Activated naive CD8-positive, alpha-beta T cell treated with anti-CD3 and anti-CD28 coated beads for 36 hours (primary cell): ENCODE results near the gene C1QTNF9. TPM values are rescaled to one million over a fixed set of nuclear protein-coding genes. Genes with fewer than 3 reads are reported as not detected.
"Not testable (repeated sequence)": the region's sequence is repeated elsewhere in the genome, so short reads cannot be mapped to it uniquely, and the experiment has no call there.

ENCODE experiments used
- DNase-seq: peaks from one replicate; pipeline ENCODE4 v3.0.0; 2021
- H3K27ac Mint-ChIP-seq: one replicate; pipeline ENCODE4 v1.8.0; 2022; ENCODE audit warnings: mild to moderate bottlenecking, moderate library complexity, mixed read lengths
- H3K27me3 Mint-ChIP-seq: one replicate; pipeline ENCODE4 v1.8.0; 2022; ENCODE audit warnings: mild to moderate bottlenecking, mixed read lengths
- H3K36me3 Mint-ChIP-seq: one replicate; pipeline ENCODE4 v1.8.0; 2021; ENCODE audit warnings: mild to moderate bottlenecking, mixed read lengths
- H3K4me1 Mint-ChIP-seq: one replicate; pipeline ENCODE4 v1.8.0; 2021; ENCODE audit warnings: mixed read lengths
- H3K4me3 Mint-ChIP-seq: one replicate; pipeline ENCODE4 v1.8.0; 2022; ENCODE audit warnings: mild to moderate bottlenecking, moderate library complexity, mixed read lengths
- H3K9me3 Mint-ChIP-seq: one replicate; pipeline ENCODE4 v1.8.0; 2022; ENCODE audit warnings: mixed read lengths
- total RNA-seq, 2 experiments: library from RNA; stranded (reverse); gene quantifications; one replicate each; pipeline ENCODE4 v1.2.3, GENCODE V29; 2021

Gene C1QTNF9
- total RNA-seq, 2 experiments from 2014 or later, result not detected

GRCh38 chr13:24323739-24324075 is 14.3 kb downstream of the C1QTNF9 start:
- Mint-ChIP-seq H3K27ac (no peak overlapping the region), H3K27me3 (peaks cover 39% of the 10 kb centered on the region), H3K9me3 (no peaks in the 10 kb centered on the region), H3K4me3 (no peak overlapping the region), H3K4me1 (peaks cover 4% of the 10 kb centered on the region), H3K36me3 (no peaks in the 10 kb centered on the region)
- DNase-seq, result no peak

GRCh38 chr13:24327598-24327997 is 18.2 kb downstream of the C1QTNF9 start:
- not testable (repeated sequence) for H3K4me3 Mint-ChIP-seq, H3K36me3 Mint-ChIP-seq, H3K27ac Mint-ChIP-seq, DNase-seq, H3K4me1 Mint-ChIP-seq, H3K9me3 Mint-ChIP-seq
- peaks cover 49% of the 10 kb centered on the region for H3K27me3 Mint-ChIP-seq

- Mint-ChIP-seq H3K4me1 (peaks cover 4% of the 10 kb centered on the region), H3K27ac (no peak overlapping the region), H3K9me3 (no peaks in the 10 kb centered on the region), H3K27me3 (peaks cover 49% of the 10 kb centered on the region), H3K4me3 (peak overlapping the region; percentile 37), H3K36me3 (no peaks in the 10 kb centered on the region)
- no peak for DNase-seq
Measured at GRCh38 chr13:24328145-24328544, 18.8 kb downstream of the C1QTNF9 start.

GRCh38 chr13:24338721-24339120 is 29.3 kb downstream of the C1QTNF9 start:
- peaks cover 11% of the 10 kb centered on the region for H3K27me3 Mint-ChIP-seq
- H3K9me3 Mint-ChIP-seq, result no peaks in the 10 kb centered on the region
- DNase-seq, result no peak
- no peaks in the 10 kb centered on the region for H3K36me3 Mint-ChIP-seq
- H3K4me1 Mint-ChIP-seq, result no peaks in the 10 kb centered on the region
- H3K27ac Mint-ChIP-seq, result no peak overlapping the region
- no peak overlapping the region for H3K4me3 Mint-ChIP-seq

- no peak for DNase-seq
- H3K27ac Mint-ChIP-seq, result no peak overlapping the region
- peaks cover 6% of the 10 kb centered on the region for H3K27me3 Mint-ChIP-seq
- H3K4me3 Mint-ChIP-seq, result no peak overlapping the region
- no peaks in the 10 kb centered on the region for H3K9me3 Mint-ChIP-seq
- no peaks in the 10 kb centered on the region for H3K4me1 Mint-ChIP-seq
- no peaks in the 10 kb centered on the region for H3K36me3 Mint-ChIP-seq
Measured at GRCh38 chr13:24339937-24340607, 30.7 kb downstream of the C1QTNF9 start.

- peaks cover 6% of the 10 kb centered on the region for H3K27me3 Mint-ChIP-seq
- no peak for DNase-seq
- H3K9me3 Mint-ChIP-seq, result no peaks in the 10 kb centered on the region
- no peaks in the 10 kb centered on the region for H3K4me1 Mint-ChIP-seq
- H3K36me3 Mint-ChIP-seq, result no peaks in the 10 kb centered on the region
- H3K4me3 Mint-ChIP-seq, result no peak overlapping the region
- no peak overlapping the region for H3K27ac Mint-ChIP-seq
Measured at GRCh38 chr13:24340608-24340955, 31.2 kb downstream of the C1QTNF9 start.

- Mint-ChIP-seq H3K9me3 (no peaks in the 10 kb centered on the region), H3K27me3 (peaks cover 6% of the 10 kb centered on the region), H3K4me3 (no peak overlapping the region), H3K4me1 (no peaks in the 10 kb centered on the region), H3K36me3 (no peaks in the 10 kb centered on the region), H3K27ac (no peak overlapping the region)
- no peak for DNase-seq
Measured at GRCh38 chr13:24341439-24341838, 32.1 kb downstream of the C1QTNF9 start.

GRCh38 chr13:24348385-24348784 is 39.0 kb downstream of the C1QTNF9 start:
- H3K27me3 Mint-ChIP-seq, result no peaks in the 10 kb centered on the region
- no peaks in the 10 kb centered on the region for H3K9me3 Mint-ChIP-seq
- H3K4me1 Mint-ChIP-seq, result no peaks in the 10 kb centered on the region
- no peak for DNase-seq
- no peak overlapping the region for H3K27ac Mint-ChIP-seq
- H3K36me3 Mint-ChIP-seq, result no peaks in the 10 kb centered on the region
- H3K4me3 Mint-ChIP-seq, result no peak overlapping the region

GRCh38 chr13:24348797-24349515 is 39.6 kb downstream of the C1QTNF9 start:
- H3K27ac Mint-ChIP-seq, result no peak overlapping the region
- H3K4me1 Mint-ChIP-seq, result no peaks in the 10 kb centered on the region
- no peak for DNase-seq
- no peak overlapping the region for H3K4me3 Mint-ChIP-seq
- H3K9me3 Mint-ChIP-seq, result no peaks in the 10 kb centered on the region
- H3K27me3 Mint-ChIP-seq, result no peaks in the 10 kb centered on the region
- H3K36me3 Mint-ChIP-seq, result no peaks in the 10 kb centered on the region

GRCh38 chr13:24349778-24350664 is 40.6 kb downstream of the C1QTNF9 start:
- DNase-seq, H3K9me3 Mint-ChIP-seq, H3K27me3 Mint-ChIP-seq, H3K36me3 Mint-ChIP-seq, H3K27ac Mint-ChIP-seq, H3K4me3 Mint-ChIP-seq, H3K4me1 Mint-ChIP-seq: not testable (repeated sequence)

- no peak for DNase-seq
- no peak overlapping the region for H3K4me3 Mint-ChIP-seq
- H3K4me1 Mint-ChIP-seq, result no peaks in the 10 kb centered on the region
- H3K27me3 Mint-ChIP-seq, result no peaks in the 10 kb centered on the region
- no peaks in the 10 kb centered on the region for H3K36me3 Mint-ChIP-seq
- no peaks in the 10 kb centered on the region for H3K9me3 Mint-ChIP-seq
- no peak overlapping the region for H3K27ac Mint-ChIP-seq
Measured at GRCh38 chr13:24351423-24351822, 42.0 kb downstream of the C1QTNF9 start.

- Mint-ChIP-seq H3K36me3 (no peaks in the 10 kb centered on the region), H3K4me1 (no peaks in the 10 kb centered on the region)
Measured at GRCh38 chr13:24353736-24354135, 44.4 kb downstream of the C1QTNF9 start.

GRCh38 chr13:24355103-24355502 is 45.7 kb downstream of the C1QTNF9 start:
- H3K9me3 Mint-ChIP-seq, result no peaks in the 10 kb centered on the region
- H3K4me1 Mint-ChIP-seq, result no peaks in the 10 kb centered on the region
- no peak for DNase-seq
- H3K36me3 Mint-ChIP-seq, result no peaks in the 10 kb centered on the region
- H3K4me3 Mint-ChIP-seq, result no peak overlapping the region
- no peaks in the 10 kb centered on the region for H3K27me3 Mint-ChIP-seq
- no peak overlapping the region for H3K27ac Mint-ChIP-seq

More at GRCh38 chr13:24353736-24354135, 44.4 kb downstream of the C1QTNF9 start:
- Mint-ChIP-seq H3K9me3 (no peaks in the 10 kb centered on the region), H3K27ac (no peak overlapping the region), H3K4me3 (no peak overlapping the region), H3K27me3 (no peaks in the 10 kb centered on the region)
- no peak for DNase-seq

- no peaks in the 10 kb centered on the region for H3K27me3 Mint-ChIP-seq
- no peak for DNase-seq
- H3K27ac Mint-ChIP-seq, result no peak overlapping the region
- H3K9me3 Mint-ChIP-seq, result no peaks in the 10 kb centered on the region
- no peaks in the 10 kb centered on the region for H3K4me1 Mint-ChIP-seq
- H3K4me3 Mint-ChIP-seq, result no peak overlapping the region
- H3K36me3 Mint-ChIP-seq, result no peaks in the 10 kb centered on the region
Measured at GRCh38 chr13:24356270-24356669, 46.9 kb downstream of the C1QTNF9 start.

GRCh38 chr13:24356837-24357236 is 47.5 kb downstream of the C1QTNF9 start:
- H3K4me3 Mint-ChIP-seq, result no peak overlapping the region
- no peak for DNase-seq
- H3K27ac Mint-ChIP-seq, result no peak overlapping the region
- H3K36me3 Mint-ChIP-seq, result no peaks in the 10 kb centered on the region
- no peaks in the 10 kb centered on the region for H3K4me1 Mint-ChIP-seq
- H3K9me3 Mint-ChIP-seq, result no peaks in the 10 kb centered on the region
- no peaks in the 10 kb centered on the region for H3K27me3 Mint-ChIP-seq
